ENCODE data around the gene DPH1.

GRCh38 chr17:2086306-2086705 lies 56.4 kb downstream of the DPH1 start:
- TF ChIP-seq POLR2A (IDR thresholded peaks at IDR 0.05; ENCODE audit: extremely low read depth, insufficient read length): no peak
- no peak for TF ChIP-seq CTCF (IDR thresholded peaks at IDR 0.05; ENCODE audit: low read depth, low read length)
- no peak for TF ChIP-seq MAX (IDR thresholded peaks at IDR 0.05; ENCODE audit: low read depth, low read length)
